SK-N-SH treated with all-trans-retinoic acid at 6 μM for 48 hours (cell line): ENCODE measurements around the gene PHACTR3.

ENCODE experiments used
- ATAC-seq: fragments of 200-7000 bp; cut with Tn5 transposase; 3 replicates; pipeline ENCODE4 v1.9.1; 2020; ENCODE audit warnings: mild to moderate bottlenecking, moderate library complexity
- ARNTL ChIP-seq: fragments of 450-650 bp; formaldehyde crosslinking; IDR thresholded peaks from 2 replicates; pipeline ENCODE4 v1.5.0; 2020; ENCODE audit warnings: low read depth, mild to moderate bottlenecking, moderate library complexity, borderline replicate concordance
- BACH2 ChIP-seq: fragments of 250-450 bp; sonication (Bioruptor Pico); IDR thresholded peaks from 2 replicates; pipeline ENCODE4 v1.9.0; 2021; ENCODE audit warnings: mild to moderate bottlenecking, borderline replicate concordance
- CSDC2 ChIP-seq: fragments of 250-450 bp; sonication (Bioruptor Pico); IDR thresholded peaks from 2 replicates; pipeline ENCODE4 v1.5.0; 2020; ENCODE audit warnings: mild to moderate bottlenecking, moderate library complexity
- ESRRG ChIP-seq: fragments of 250-450 bp; sonication (Bioruptor Pico); IDR thresholded peaks from 2 replicates; pipeline ENCODE4 v1.6.1; 2021; ENCODE audit warnings: mild to moderate bottlenecking
- ISL1 ChIP-seq: fragments of 250-450 bp; sonication (Bioruptor Pico); IDR thresholded peaks from 2 replicates; pipeline ENCODE4 v2.1.2; 2022; ENCODE audit warnings: mild to moderate bottlenecking, moderate library complexity
- PPARA ChIP-seq: fragments of 250-450 bp; sonication (Bioruptor Pico); IDR thresholded peaks from 2 replicates; pipeline ENCODE4 v1.5.0; 2020; ENCODE audit warnings: mild to moderate bottlenecking, borderline replicate concordance
- RARB ChIP-seq: fragments of 250-450 bp; sonication (Bioruptor Pico); IDR thresholded peaks from 2 replicates; pipeline ENCODE4 v1.8.0; 2021; ENCODE audit warnings: mild to moderate bottlenecking, moderate library complexity
- SNAI2 ChIP-seq: fragments of 250-450 bp; sonication (Bioruptor Pico); IDR thresholded peaks from 2 replicates; pipeline ENCODE4 v1.5.0; 2020; ENCODE audit warnings: mild to moderate bottlenecking, moderate library complexity
- TCF4 ChIP-seq: fragments of 250-450 bp; sonication (Bioruptor Pico); IDR thresholded peaks from 2 replicates; pipeline ENCODE4 v1.8.0; 2021; ENCODE audit warnings: mild to moderate bottlenecking, moderate library complexity, borderline replicate concordance
- TOX ChIP-seq: fragments of 250-450 bp; sonication (Bioruptor Pico); IDR thresholded peaks from 2 replicates; pipeline ENCODE4 v1.8.0; 2021; ENCODE audit warnings: mild to moderate bottlenecking, moderate library complexity, borderline replicate concordance
- ZC3H10 ChIP-seq: fragments of 250-450 bp; sonication (Bioruptor Pico); IDR thresholded peaks from 2 replicates; pipeline ENCODE4 v1.5.1; 2021; ENCODE audit warnings: mild to moderate bottlenecking, moderate library complexity
- ZFP3 ChIP-seq: fragments of 250-450 bp; sonication (Bioruptor Pico); IDR thresholded peaks from 2 replicates; pipeline ENCODE4 v1.5.0; 2020; ENCODE audit warnings: mild to moderate bottlenecking, moderate library complexity
- ZFP30 ChIP-seq: fragments of 450-650 bp; formaldehyde crosslinking; IDR thresholded peaks from 2 replicates; pipeline ENCODE4 v1.5.0; 2022; ENCODE audit warnings: mild to moderate bottlenecking, moderate library complexity
- ZNF565 ChIP-seq: fragments of 450-650 bp; formaldehyde crosslinking; conservative IDR thresholded peaks from 2 replicates; pipeline ENCODE4 v1.5.0; 2020; ENCODE audit warnings: low read depth, mild to moderate bottlenecking, moderate library complexity
- ZNF70 ChIP-seq: fragments of 450-650 bp; formaldehyde crosslinking; IDR thresholded peaks from 2 replicates; pipeline ENCODE4 v1.5.0; 2020; ENCODE audit warnings: mild to moderate bottlenecking, moderate library complexity
- ZNF8 ChIP-seq: fragments of 450-650 bp; formaldehyde crosslinking; IDR thresholded peaks from 2 replicates; pipeline ENCODE4 v1.5.0; 2020; ENCODE audit warnings: mild to moderate bottlenecking, moderate library complexity
- TF ChIP-seq, protein P1 (sequence below): fragments of 250-450 bp; sonication (Bioruptor Pico); IDR thresholded peaks from 2 replicates; pipeline ENCODE4 v1.5.0; 2020; ENCODE audit warnings: mild to moderate bottlenecking, moderate library complexity
- TF ChIP-seq, protein P2 (sequence below): fragments of 250-450 bp; sonication (Bioruptor Pico); IDR thresholded peaks from 2 replicates; pipeline ENCODE4 v1.5.1; 2021; ENCODE audit warnings: mild to moderate bottlenecking, moderate library complexity
- TF ChIP-seq, protein P3 (sequence below): fragments of 250-450 bp; sonication (Bioruptor Pico); IDR thresholded peaks from 2 replicates; pipeline ENCODE4 v1.8.0; 2020; ENCODE audit warnings: mild to moderate bottlenecking, moderate library complexity, borderline replicate concordance
- TF ChIP-seq, protein P4 (sequence below): fragments of 250-450 bp; sonication (Bioruptor Pico); IDR thresholded peaks from 2 replicates; pipeline ENCODE4 v1.8.0; 2021; ENCODE audit warnings: low read depth, mild to moderate bottlenecking, moderate library complexity, borderline replicate concordance
- TF ChIP-seq, protein P5 (sequence below): fragments of 250-450 bp; sonication (Bioruptor Pico); IDR thresholded peaks from 2 replicates; pipeline ENCODE4 v1.5.1; 2020; ENCODE audit warnings: low read depth, mild to moderate bottlenecking, moderate library complexity

PHACTR3 gene

DNA sequence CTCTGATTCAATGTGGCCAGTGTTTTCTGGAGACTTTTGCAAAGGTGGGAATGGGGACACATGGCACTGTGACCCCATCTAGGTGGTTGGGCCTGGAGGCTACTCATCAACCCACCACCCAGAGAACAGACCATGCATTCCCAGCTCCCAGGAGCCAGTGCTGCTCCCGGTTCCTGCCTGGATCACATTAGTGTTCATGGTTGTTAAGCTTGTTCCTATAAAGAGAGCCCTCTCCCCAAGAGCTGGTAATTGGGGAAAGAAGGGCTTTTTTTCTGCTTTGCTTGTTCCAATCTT lies 102.0 kb downstream of the PHACTR3 start:
- TF ChIP-seq, protein P1, sequence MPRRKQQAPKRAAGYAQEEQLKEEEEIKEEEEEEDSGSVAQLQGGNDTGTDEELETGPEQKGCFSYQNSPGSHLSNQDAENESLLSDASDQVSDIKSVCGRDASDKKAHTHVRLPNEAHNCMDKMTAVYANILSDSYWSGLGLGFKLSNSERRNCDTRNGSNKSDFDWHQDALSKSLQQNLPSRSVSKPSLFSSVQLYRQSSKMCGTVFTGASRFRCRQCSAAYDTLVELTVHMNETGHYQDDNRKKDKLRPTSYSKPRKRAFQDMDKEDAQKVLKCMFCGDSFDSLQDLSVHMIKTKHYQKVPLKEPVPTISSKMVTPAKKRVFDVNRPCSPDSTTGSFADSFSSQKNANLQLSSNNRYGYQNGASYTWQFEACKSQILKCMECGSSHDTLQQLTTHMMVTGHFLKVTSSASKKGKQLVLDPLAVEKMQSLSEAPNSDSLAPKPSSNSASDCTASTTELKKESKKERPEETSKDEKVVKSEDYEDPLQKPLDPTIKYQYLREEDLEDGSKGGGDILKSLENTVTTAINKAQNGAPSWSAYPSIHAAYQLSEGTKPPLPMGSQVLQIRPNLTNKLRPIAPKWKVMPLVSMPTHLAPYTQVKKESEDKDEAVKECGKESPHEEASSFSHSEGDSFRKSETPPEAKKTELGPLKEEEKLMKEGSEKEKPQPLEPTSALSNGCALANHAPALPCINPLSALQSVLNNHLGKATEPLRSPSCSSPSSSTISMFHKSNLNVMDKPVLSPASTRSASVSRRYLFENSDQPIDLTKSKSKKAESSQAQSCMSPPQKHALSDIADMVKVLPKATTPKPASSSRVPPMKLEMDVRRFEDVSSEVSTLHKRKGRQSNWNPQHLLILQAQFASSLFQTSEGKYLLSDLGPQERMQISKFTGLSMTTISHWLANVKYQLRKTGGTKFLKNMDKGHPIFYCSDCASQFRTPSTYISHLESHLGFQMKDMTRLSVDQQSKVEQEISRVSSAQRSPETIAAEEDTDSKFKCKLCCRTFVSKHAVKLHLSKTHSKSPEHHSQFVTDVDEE = no peak
- TF ChIP-seq ZNF565 (CRISPR knock-in tag) (no peak), BACH2 (CRISPR knock-in tag) (no peak), ESRRG (CRISPR knock-in tag) (no peak), PPARA (CRISPR knock-in tag) (no peak), TOX (no peak), TCF4 (no peak), ZNF8 (no peak), CSDC2 (CRISPR knock-in tag) (no peak), ZFP30 (CRISPR knock-in tag) (no peak), SNAI2 (CRISPR knock-in tag) (no peak), ZFP3 (CRISPR knock-in tag) (no peak), ISL1 (CRISPR knock-in tag) (no peak), ZNF70 (CRISPR knock-in tag) (no peak)
- TF ChIP-seq, protein P2, sequence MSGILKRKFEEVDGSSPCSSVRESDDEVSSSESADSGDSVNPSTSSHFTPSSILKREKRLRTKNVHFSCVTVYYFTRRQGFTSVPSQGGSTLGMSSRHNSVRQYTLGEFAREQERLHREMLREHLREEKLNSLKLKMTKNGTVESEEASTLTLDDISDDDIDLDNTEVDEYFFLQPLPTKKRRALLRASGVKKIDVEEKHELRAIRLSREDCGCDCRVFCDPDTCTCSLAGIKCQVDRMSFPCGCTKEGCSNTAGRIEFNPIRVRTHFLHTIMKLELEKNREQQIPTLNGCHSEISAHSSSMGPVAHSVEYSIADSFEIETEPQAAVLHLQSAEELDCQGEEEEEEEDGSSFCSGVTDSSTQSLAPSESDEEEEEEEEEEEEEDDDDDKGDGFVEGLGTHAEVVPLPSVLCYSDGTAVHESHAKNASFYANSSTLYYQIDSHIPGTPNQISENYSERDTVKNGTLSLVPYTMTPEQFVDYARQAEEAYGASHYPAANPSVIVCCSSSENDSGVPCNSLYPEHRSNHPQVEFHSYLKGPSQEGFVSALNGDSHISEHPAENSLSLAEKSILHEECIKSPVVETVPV (CRISPR knock-in tag) = no peak
- TF ChIP-seq, protein P3, sequence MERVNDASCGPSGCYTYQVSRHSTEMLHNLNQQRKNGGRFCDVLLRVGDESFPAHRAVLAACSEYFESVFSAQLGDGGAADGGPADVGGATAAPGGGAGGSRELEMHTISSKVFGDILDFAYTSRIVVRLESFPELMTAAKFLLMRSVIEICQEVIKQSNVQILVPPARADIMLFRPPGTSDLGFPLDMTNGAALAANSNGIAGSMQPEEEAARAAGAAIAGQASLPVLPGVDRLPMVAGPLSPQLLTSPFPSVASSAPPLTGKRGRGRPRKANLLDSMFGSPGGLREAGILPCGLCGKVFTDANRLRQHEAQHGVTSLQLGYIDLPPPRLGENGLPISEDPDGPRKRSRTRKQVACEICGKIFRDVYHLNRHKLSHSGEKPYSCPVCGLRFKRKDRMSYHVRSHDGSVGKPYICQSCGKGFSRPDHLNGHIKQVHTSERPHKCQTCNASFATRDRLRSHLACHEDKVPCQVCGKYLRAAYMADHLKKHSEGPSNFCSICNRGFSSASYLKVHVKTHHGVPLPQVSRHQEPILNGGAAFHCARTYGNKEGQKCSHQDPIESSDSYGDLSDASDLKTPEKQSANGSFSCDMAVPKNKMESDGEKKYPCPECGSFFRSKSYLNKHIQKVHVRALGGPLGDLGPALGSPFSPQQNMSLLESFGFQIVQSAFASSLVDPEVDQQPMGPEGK = no peak
- TF ChIP-seq, protein P4, sequence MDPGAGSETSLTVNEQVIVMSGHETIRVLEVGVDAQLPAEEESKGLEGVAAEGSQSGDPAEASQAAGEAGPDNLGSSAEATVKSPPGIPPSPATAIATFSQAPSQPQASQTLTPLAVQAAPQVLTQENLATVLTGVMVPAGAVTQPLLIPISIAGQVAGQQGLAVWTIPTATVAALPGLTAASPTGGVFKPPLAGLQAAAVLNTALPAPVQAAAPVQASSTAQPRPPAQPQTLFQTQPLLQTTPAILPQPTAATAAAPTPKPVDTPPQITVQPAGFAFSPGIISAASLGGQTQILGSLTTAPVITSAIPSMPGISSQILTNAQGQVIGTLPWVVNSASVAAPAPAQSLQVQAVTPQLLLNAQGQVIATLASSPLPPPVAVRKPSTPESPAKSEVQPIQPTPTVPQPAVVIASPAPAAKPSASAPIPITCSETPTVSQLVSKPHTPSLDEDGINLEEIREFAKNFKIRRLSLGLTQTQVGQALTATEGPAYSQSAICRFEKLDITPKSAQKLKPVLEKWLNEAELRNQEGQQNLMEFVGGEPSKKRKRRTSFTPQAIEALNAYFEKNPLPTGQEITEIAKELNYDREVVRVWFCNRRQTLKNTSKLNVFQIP (CRISPR knock-in tag) = no peak
- TF ChIP-seq, protein P5, sequence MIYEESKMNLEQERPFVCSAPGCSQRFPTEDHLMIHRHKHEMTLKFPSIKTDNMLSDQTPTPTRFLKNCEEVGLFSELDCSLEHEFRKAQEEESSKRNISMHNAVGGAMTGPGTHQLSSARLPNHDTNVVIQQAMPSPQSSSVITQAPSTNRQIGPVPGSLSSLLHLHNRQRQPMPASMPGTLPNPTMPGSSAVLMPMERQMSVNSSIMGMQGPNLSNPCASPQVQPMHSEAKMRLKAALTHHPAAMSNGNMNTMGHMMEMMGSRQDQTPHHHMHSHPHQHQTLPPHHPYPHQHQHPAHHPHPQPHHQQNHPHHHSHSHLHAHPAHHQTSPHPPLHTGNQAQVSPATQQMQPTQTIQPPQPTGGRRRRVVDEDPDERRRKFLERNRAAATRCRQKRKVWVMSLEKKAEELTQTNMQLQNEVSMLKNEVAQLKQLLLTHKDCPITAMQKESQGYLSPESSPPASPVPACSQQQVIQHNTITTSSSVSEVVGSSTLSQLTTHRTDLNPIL (CRISPR knock-in tag) = no peak
- no peak for ATAC-seq

DNA sequence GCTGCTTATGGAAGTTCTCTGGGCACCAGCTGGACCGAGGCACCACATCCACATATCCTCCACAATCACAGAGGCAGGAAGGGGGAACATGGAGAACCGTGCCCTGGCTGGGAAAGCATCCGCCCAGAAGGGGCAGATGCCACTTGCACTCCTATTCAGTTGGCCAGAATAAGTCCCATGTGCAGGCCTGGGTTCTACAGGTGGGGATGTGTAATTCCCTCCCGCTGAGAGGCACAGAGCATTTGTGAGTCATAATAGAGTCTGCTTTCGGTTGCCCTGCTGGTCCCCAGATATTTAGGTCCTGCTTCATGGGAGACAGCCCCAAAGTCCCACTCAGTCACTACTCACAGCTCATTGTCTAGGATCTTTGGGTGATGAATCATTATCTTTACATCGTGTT lies 104.0 kb downstream of the PHACTR3 start:
- TF ChIP-seq, protein P2 (CRISPR knock-in tag) = no peak
- no peak for TF ChIP-seq ESRRG (CRISPR knock-in tag)
- no peak for TF ChIP-seq ZC3H10
- TF ChIP-seq ZFP3 (CRISPR knock-in tag) = no peak
- TF ChIP-seq ZNF8 = no peak
- TF ChIP-seq ARNTL = no peak
- no peak for TF ChIP-seq BACH2 (CRISPR knock-in tag)
- TF ChIP-seq TOX = no peak
- TF ChIP-seq ZNF70 (CRISPR knock-in tag) = no peak
- TF ChIP-seq ZNF565 (CRISPR knock-in tag) = no peak
- no peak for TF ChIP-seq TCF4
- TF ChIP-seq, protein P1 = no peak
- no peak for TF ChIP-seq RARB (CRISPR knock-in tag)
- TF ChIP-seq, protein P4 (CRISPR knock-in tag) = no peak
- no peak for TF ChIP-seq ZFP30 (CRISPR knock-in tag)
- no peak for ATAC-seq
